ENCODE results near the gene ZFR2. TPM values are rescaled to one million over a fixed set of nuclear protein-coding genes. Genes with fewer than 3 reads are reported as not detected.
"Not testable (repeated sequence)": the region's sequence is repeated elsewhere in the genome, so short reads cannot be mapped to it uniquely, and the experiment has no call there.

The ZFR2 gene
- total RNA-seq, 1 donor from 2014 or later: 0.55 TPM

DNA sequence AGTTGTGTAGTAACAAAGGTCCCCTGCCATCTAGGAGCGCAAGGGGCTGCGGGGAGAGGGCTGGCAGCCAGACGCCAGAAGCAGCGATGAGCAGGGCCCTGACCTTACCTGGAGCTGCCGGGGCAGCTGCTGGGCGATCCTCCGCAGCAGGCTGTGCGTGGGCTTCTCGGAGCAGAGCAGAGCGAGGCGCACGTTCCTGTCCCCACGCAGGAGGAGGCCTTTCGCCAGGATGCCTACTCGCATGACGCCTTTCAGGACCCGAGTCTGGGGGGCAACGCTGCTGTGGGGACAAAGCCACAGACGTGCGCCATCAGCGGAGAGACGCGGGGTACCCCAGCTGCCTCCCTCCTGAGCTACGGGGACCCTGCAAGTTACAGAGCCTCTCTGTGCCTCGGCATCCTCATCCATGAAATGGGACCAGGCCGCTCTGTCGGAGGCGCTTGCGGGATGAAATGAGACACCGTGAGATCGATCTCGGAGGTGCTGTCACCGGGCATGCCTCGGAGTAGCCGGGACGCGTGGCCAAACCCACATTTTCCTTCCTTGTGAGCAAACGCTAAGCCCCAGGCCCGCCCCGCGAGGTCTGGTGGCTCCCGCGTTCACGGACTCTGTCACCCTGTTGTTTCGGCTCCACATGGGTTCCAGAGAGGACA, 52.1 kb downstream of the ZFR2 start:
- ATAC-seq: no peak
- no peak for DNase-seq
- peaks cover 16% of the 10 kb centered on the region for H3K4me1 ChIP-seq
- H3K27me3 ChIP-seq: no peaks in the 10 kb centered on the region
- TF ChIP-seq, protein P1, sequence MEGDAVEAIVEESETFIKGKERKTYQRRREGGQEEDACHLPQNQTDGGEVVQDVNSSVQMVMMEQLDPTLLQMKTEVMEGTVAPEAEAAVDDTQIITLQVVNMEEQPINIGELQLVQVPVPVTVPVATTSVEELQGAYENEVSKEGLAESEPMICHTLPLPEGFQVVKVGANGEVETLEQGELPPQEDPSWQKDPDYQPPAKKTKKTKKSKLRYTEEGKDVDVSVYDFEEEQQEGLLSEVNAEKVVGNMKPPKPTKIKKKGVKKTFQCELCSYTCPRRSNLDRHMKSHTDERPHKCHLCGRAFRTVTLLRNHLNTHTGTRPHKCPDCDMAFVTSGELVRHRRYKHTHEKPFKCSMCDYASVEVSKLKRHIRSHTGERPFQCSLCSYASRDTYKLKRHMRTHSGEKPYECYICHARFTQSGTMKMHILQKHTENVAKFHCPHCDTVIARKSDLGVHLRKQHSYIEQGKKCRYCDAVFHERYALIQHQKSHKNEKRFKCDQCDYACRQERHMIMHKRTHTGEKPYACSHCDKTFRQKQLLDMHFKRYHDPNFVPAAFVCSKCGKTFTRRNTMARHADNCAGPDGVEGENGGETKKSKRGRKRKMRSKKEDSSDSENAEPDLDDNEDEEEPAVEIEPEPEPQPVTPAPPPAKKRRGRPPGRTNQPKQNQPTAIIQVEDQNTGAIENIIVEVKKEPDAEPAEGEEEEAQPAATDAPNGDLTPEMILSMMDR (IDR thresholded peaks at IDR 0.05): no peak
- H3K4me3 ChIP-seq: no peak overlapping the region
- H3K27ac ChIP-seq: no peak overlapping the region
- H3K36me3 ChIP-seq: no peaks in the 10 kb centered on the region
- intact Hi-C loops (cut with DNase I): no loop called here
- H3K9me3 ChIP-seq: no peaks in the 10 kb centered on the region

DNA sequence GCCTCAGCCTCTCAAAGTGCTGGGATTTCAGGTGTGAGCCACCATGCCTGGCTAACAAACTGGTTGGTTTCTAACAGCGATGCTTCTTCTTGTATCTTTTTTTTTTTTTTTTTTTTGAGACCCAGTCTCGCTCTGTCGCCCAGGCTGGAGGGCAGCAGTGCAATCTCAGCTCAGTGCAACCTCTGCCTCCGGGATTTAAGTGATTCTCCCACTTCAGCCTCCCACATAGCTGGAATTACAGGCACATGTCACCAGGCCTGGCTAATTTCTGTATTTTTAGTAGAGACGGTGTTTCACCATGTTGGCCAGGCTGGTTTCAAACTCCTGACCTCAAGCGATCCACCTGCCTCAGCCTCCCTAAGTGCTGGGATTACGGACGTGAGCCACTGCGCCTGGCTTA, 52.7 kb downstream of the ZFR2 start:
- H3K4me1 ChIP-seq: peaks cover 17% of the 10 kb centered on the region
- H3K36me3 ChIP-seq; H3K9me3 ChIP-seq; H3K27me3 ChIP-seq; ATAC-seq; intact Hi-C loops (cut with DNase I); H3K27ac ChIP-seq; H3K4me3 ChIP-seq; DNase-seq: not testable (repeated sequence)

DNA sequence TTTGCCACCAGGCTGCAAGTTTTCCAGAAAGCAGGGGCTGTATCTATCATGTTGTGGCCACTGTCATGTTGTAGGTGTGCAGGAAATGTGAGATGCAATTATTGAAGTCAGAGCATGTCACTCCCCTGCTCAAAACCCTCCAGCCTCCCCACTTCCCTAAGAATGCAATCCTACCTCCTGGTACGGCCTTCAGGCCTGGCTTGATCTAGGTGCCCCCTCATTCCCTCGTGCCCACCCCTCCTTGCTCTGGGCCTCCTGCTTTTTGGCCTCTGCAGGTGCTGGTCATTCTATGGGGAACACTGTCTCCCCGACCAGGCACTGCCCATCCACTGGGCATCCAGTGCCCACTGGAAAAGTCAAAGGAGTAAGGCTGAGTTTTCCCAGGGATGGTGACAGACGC, 54.2 kb downstream of the ZFR2 start:
- peaks cover 17% of the 10 kb centered on the region for H3K4me1 ChIP-seq
- DNase-seq: no peak
- no peaks in the 10 kb centered on the region for H3K27me3 ChIP-seq
- H3K4me3 ChIP-seq: no peak overlapping the region
- TF ChIP-seq, protein P1 (IDR thresholded peaks at IDR 0.05): no peak
- no peak for ATAC-seq
- peak overlapping the region; percentile 72 for H3K27ac ChIP-seq
- intact Hi-C loops (cut with DNase I): no loop called here
- H3K9me3 ChIP-seq: no peaks in the 10 kb centered on the region
- H3K36me3 ChIP-seq: no peaks in the 10 kb centered on the region

DNA sequence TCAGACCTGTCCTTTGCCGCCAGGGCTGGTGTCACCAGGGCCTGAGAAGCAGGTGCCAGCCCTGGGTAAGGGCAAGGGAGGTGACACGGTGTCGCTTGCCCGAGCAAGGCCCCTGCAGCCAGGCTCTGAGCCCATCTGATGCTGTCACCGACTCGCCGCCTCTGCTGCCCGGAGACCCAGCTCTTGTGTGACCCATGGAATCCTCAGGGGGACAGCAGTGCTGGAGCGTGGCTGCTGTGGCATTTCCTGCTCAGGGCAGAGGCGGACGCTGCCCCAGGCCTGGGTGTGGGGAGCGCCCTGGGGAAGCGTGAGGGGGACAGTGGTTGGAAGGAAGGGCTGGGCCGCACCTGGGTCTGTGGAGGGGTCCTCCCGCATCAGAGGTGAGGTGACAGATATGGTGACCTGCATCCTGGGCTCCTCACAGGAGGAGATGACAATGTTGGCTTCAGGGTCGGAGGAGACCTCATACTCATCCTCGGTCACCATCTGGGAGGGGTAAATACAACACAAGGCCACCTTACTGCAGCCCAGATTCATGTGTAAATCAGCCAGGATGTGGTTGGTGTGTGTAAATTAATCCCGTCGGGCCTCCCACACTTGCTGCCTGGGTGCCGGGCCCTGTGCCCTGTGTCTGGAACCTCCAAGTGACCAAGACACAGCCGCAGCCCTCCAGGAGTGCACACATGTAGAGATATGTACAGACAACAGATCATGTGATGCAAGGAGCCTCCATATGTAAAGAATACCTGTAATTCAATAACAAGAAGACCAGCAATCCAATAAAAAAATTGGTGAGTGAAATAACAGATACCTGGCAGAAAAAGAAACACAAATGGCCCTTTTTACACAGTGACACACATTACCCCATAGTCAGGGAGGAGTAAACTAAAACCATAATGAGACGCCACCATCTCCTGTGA, 55.1 kb downstream of the ZFR2 start:
- DNase-seq (no peak), ATAC-seq (no peak)
- Histone ChIP-seq H3K9me3 (no peaks in the 10 kb centered on the region), H3K36me3 (no peaks in the 10 kb centered on the region), H3K4me1 (peaks cover 17% of the 10 kb centered on the region), H3K27ac (peak overlapping the region; percentile 72), H3K4me3 (no peak overlapping the region), H3K27me3 (no peaks in the 10 kb centered on the region)
- TF ChIP-seq, protein P1 (IDR thresholded peaks at IDR 0.05): no peak
- intact Hi-C loops (cut with DNase I): no loop called here

DNA sequence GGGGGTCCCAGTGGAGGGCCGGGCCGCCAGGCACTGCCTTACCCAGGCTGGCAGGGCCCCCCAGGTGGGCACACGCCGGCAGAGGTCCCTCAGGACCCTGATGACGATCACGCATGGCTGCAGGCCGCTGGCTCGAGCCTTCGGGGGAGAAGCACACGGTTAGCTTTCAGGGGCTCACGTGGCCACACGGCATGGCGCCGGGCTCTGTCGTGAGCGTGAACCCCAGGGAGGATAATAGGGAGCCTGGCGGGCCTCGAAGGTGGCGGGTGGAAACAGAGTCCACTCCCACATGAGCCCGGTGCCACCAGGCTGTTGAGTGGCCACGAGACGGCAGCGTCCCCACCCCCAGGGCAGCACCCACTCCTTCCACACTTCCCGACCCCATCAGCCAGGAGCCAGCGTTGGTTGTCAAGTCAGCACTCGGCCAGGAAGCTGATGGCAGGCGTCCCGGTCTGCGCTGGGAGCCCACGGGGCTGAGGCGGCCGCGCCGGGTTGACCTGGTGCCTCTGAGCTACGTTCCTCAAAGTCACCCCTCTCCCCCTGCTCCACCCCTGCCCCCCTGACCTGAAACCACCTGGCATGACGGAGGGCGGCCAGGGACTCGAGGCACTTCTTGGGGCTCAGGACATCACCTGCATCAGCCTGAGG, 58.0 kb downstream of the ZFR2 start:
- DNase-seq (no peak), ATAC-seq (no peak)
- intact Hi-C loops (cut with DNase I): no loop called here
- H3K9me3 ChIP-seq: no peaks in the 10 kb centered on the region
- H3K4me3 ChIP-seq: no peak overlapping the region
- H3K27me3 ChIP-seq: no peaks in the 10 kb centered on the region
- no peaks in the 10 kb centered on the region for H3K36me3 ChIP-seq
- TF ChIP-seq, protein P1 (IDR thresholded peaks at IDR 0.05): no peak
- H3K27ac ChIP-seq: peak overlapping the region; percentile 72
- H3K4me1 ChIP-seq: peaks cover 17% of the 10 kb centered on the region
